PC-3 (cell line): ENCODE data around the gene DPF3.

Experiments used
- CTCF ChIP-seq: fragments of 300-600 bp; sonication (generic); conservative IDR thresholded peaks from 2 replicates; pipeline ENCODE4 v1.5.1; 2017; ENCODE audit warnings: antibody characterized with exemption, low read depth, mild to moderate bottlenecking, low read length
- EZH2 ChIP-seq: fragments of 300-600 bp; sonication (generic); IDR thresholded peaks from one replicate; pipeline ENCODE4 v1.6.1; 2017; ENCODE audit warnings: antibody characterized with exemption, mild to moderate bottlenecking, low read length; ENCODE audit not compliant: unreplicated experiment
- EZH2phosphoT487 ChIP-seq: fragments of 300-600 bp; sonication (generic); IDR thresholded peaks from 2 replicates; pipeline ENCODE4 v1.6.1; 2018; ENCODE audit warnings: mild to moderate bottlenecking, antibody characterized with exemption, low read length, borderline replicate concordance

GRCh38 chr14:72941286-72941985 lies 47.5 kb upstream of the DPF3 start:
- TF ChIP-seq CTCF, result no peak
- TF ChIP-seq EZH2, result no peak
- TF ChIP-seq EZH2phosphoT487, result no peak
